GM18909 (cell line): ENCODE results near the gene MRPS23.
"Not testable (repeated sequence)": the region's sequence is repeated elsewhere in the genome, so short reads cannot be mapped to it uniquely, and the experiment has no call there.

Source experiments
- ATAC-seq: cut with Tn5 transposase; IDR thresholded peaks from one replicate; pipeline ENCODE4 v1.9.1; 2021; ENCODE audit warnings: mild to moderate bottlenecking; ENCODE audit not compliant: unreplicated experiment, poor library complexity

MRPS23 gene

GRCh38 chr17:57866319-57866718, 16.5 kb upstream of the MRPS23 start:
- no peak for ATAC-seq

GRCh38 chr17:57864273-57864672, 14.4 kb upstream of the MRPS23 start:
- ATAC-seq: no peak

- ATAC-seq: no peak
These were observed 13.1 kb upstream of the MRPS23 start for GRCh38 chr17:57862694-57863667.

- no peak for ATAC-seq
These were observed 12.2 kb upstream of the MRPS23 start for GRCh38 chr17:57861790-57862693.

GRCh38 chr17:57861000-57861789, 11.4 kb upstream of the MRPS23 start:
- ATAC-seq: no peak

GRCh38 chr17:57860414-57860999, 10.7 kb upstream of the MRPS23 start:
- no peak for ATAC-seq

GRCh38 chr17:57859601-57860413, 10.0 kb upstream of the MRPS23 start:
- ATAC-seq: no peak

GRCh38 chr17:57858838-57859237, 9.0 kb upstream of the MRPS23 start:
- no peak for ATAC-seq

- ATAC-seq: no peak
These were observed 7.2 kb upstream of the MRPS23 start for GRCh38 chr17:57856792-57857620.

- no peak for ATAC-seq
These were observed 5.7 kb upstream of the MRPS23 start for GRCh38 chr17:57855391-57856035.

- ATAC-seq: no peak
These were observed 3.9 kb upstream of the MRPS23 start for GRCh38 chr17:57853695-57854094.

GRCh38 chr17:57852955-57853328, 3.1 kb upstream of the MRPS23 start:
- no peak for ATAC-seq

GRCh38 chr17:57852092-57852954, 2.5 kb upstream of the MRPS23 start:
- no peak for ATAC-seq

- ATAC-seq: no peak
These were observed 526 bp downstream of the MRPS23 start for GRCh38 chr17:57849163-57849873.

- ATAC-seq: not testable (repeated sequence)
These were observed 3.5 kb downstream of the MRPS23 start for GRCh38 chr17:57846056-57846945.
